ENCODE measurements around the gene KPNA1.
"Not testable (repeated sequence)": the region's sequence is repeated elsewhere in the genome, so short reads cannot be mapped to it uniquely, and the experiment has no call there.

Gene KPNA1

DNA sequence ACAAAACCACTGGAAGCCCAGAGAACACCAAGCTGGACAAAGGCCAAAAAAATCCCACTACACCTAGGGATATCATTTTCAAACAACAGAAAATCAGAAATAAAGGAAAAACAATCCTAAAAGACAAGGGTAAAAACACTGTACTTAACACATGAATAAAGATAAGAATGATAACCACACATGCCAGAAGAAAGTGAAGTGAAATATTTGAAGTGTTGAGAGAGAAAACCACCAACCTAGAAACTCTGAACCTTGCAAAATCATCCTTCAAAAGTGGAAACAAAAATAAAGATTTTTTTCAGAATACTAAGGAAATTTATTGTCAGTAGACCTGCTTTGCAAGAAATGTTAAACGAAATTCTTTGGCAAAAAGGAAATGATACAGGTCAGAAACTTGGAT is 45.1 kb downstream of the KPNA1 start:
- no peak for DNase-seq

DNA sequence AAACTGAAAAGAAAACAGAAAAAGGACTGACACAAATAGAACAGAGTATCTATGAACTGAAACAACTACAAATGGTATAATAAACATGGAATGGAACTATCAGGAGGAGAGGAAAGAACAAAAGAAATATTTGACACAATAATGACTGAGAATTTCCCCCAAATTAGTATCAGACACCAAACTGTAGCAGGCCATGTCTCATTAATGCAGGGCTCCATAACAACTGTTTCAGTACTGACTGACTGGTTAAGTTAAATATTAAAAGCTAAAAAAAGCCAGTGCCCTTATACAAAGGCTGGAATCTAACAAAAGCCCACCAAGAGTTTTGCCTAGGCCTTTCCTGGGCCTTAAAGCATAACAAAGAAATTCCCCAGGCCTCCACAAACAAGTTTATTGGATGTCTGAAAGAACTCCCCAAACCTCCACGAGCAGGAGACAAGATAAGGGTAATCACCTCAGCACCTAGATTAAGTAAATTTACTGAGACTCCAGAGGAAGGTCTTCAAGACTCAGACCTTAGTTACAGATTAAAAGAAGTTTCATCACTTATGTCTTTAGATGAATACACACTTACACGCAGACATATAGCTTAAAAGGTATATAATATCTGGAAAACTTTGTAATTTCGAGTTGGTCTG is 45.7 kb downstream of the KPNA1 start:
- DNase-seq, result no peak

GRCh38 chr3:122466701-122467240 is 48.0 kb downstream of the KPNA1 start:
- DNase-seq, result no peak

- no peak for DNase-seq
Observed at GRCh38 chr3:122464659-122465058, 50.1 kb downstream of the KPNA1 start.

- no peak for DNase-seq
Observed at GRCh38 chr3:122462406-122462805, 52.3 kb downstream of the KPNA1 start.

DNA sequence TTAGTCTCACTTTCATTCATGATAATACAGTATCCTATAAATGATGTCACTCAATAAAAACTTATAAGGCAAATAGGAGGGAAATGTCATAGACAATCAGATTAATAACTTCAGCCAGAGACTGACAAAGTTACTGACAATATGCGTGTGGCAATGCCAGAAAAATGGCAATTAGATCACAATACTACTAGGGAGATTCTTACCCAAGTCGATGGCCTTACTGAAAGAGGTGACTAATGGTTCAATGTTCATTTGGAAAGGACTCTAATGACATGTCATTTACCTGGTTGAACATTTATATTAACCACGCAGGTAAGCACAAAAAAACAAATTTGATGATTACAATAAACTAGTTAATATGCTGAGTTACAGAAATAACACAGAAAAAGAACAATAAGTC is 52.9 kb downstream of the KPNA1 start:
- no peak for DNase-seq

DNA sequence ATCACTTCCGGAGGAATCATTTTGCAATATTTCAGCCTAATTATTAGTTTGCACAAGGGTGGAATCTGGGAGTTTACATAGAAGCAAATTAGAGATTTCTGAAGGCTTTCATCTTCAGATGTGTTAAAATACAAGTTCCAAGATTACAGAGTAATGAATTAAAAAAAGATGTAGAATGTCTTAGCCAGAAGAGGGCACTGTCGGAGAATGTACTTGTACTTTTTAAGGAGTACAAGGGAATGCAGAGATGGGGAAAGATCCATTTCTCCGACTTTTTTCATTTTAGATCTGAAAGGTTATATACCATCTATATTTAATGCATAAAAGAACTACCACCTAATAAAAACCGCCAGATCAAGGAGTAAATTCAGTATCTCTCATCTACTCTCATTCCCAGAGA is 55.7 kb downstream of the KPNA1 start:
- DNase-seq, result no peak

DNA sequence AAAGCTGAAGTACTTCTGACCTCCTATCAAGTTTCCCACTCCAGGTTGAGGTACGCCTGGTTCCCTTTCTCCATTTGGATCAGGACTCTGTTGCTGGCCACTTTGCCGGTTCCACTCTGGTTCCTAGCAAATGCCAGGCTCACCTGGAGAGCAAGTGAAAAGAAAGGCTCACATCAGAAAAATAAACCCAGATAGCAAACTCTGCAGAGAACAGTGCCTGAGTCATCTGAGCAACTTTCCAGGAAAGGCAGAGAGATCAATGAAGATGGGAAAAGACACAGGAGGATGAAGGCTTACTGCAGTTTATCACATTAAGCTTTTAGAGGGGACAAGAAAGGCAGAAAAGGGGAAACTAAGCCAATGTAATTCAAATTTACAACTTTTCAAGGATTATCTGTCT is 57.0 kb downstream of the KPNA1 start:
- DNase-seq, result no peak

- DNase-seq, result no peak
Observed at GRCh38 chr3:122456074-122456473, 58.7 kb downstream of the KPNA1 start.

GRCh38 chr3:122451371-122451770 is 63.4 kb downstream of the KPNA1 start:
- DNase-seq, result no peak

DNA sequence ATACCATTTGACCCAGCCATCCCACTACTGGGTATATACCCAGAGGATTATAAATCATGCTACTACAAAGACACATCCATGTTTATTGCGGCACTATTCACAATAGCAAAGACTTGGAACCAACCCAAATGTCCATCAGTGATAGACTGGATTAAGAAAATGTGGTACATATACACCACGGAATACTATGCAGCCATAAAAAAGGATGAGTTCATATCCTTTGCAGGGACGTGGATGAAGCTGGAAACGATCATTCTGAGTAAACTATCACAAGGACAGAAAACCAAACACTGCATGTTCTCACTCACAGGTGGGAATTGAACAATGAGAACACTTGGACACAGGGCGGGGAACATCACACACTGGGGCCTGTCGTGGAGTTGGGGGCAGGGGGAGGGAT is 66.5 kb downstream of the KPNA1 start:
- not testable (repeated sequence) for DNase-seq

GRCh38 chr3:122444491-122444887 is 70.2 kb downstream of the KPNA1 start:
- DNase-seq, result not testable (repeated sequence)

DNA sequence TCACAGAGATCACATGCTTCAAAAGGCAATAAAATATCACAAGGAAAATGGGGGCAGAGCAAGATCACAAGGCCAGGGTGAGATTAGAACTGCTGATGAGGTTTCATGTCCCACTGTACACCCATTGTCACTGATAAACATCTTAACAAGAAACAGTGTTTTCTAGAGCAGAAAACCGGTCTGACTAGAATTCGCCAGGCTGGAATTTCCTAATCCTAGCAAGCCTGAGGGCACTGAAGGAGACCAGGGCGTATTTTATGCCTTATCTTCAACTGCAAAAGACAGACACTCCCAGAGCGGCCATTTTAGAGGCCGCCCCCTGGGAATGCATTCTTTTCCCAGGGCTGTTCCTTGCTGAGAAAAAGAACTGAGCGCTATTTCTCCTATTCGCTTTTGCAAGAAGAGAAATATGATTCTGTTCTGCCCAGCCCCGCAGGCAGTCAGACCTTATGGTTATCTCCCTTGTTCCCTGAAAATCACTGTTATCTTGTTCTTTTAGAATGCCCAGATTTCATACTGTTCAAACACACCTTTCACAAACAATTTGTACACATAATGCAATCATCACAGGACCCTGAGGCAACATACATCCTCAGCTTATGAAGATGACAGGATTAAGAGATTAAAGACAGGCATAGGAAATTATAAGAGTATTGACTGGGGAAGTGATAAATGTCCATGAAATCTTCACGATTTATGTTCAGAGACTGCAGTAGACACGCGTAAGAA is 70.8 kb downstream of the KPNA1 start:
- DNase-seq, result not testable (repeated sequence)

DNA sequence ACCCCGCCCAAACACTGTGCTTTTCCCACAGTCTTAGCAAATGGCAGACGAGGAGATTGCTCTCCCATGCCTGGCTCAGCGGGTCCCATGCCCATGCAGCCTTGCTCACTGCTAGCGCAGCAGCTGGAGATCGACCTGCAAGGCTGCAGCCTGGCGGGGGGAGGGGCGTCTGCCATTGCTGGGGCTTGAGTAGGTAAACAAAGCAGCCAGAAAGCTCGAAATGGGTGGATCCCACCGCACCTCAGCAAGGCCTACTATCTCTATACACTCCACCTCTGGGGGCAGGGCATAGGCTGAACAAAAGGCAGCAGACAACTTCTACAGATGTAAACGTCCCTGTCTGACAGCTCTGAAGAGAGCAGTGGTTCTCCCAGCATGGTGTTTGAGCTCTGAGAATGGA is 71.6 kb downstream of the KPNA1 start:
- no peak for DNase-seq

GRCh38 chr3:122435950-122436349 is 78.8 kb downstream of the KPNA1 start:
- no peak for DNase-seq

GRCh38 chr3:122430371-122430770 is 84.4 kb downstream of the KPNA1 start:
- no peak for DNase-seq

DNA sequence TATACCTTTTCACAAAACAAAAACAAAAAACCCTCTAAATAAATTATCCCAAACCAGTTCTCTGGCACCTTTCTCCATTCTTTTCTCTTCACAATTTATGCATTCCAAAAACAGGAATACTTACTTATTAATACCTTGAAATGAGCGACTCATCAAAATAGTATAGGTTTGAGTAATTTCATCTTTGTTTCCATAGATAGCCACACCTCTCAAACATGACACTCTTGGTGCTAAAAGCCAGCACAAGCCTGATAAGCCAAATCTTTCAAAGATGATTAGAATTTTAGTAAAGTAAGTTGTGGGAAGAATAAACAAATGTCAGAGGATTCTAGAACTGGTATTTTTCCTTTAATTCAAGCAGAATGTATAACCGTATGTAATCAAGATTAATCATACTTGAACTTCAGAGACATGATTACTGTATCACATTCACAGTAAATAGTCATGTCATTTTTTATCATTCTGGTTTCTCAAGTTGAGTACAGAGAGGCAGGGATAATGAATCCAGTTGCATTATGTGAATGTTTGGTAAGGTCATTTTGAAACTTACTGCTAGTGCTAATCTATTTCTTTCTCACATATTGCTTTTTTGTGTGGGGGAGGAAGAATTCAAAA is 86.8 kb downstream of the KPNA1 start:
- DNase-seq, result no peak

DNA sequence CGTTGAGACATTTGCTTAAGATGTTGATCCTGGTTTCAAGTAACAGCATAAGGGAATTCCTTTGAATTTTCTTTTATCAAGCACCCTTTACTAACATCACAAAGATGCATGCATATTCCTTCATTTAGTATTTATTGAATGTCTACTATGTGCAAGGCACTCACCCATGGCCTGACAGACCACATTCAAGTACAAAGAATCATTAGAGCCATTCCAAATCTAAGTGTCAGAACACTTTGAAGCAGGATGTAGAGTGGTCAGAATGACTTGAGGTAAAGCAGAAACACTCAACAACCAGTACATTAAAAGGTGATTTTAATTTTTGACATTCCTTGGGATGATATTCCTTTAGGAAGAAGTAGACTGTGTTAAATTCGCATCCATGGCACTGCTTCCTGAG is 92.9 kb downstream of the KPNA1 start:
- DNase-seq, result no peak

DNA sequence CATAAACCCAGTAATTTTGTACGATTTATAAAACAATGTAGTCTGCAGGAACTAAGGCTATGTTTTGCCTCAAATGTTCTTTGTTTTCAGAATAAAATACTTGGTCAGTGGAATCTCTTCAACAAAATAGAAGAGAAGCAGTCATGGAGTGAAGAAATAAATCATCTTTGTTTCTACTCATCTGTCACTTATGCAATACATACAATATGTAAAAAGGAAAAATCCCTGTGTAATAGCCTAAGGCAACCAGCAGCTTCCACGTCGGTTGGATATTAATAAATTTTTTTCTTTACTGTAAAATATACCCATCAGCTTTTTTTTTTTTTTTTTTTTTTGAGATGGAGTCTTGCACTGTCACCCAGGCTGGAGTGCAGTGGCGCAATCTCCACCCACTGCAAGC is 93.6 kb downstream of the KPNA1 start:
- DNase-seq, result no peak

GRCh38 chr3:122416966-122417365 is 97.8 kb downstream of the KPNA1 start:
- no peak for DNase-seq

GRCh38 chr3:122415762-122416654 is 98.7 kb downstream of the KPNA1 start, which contains the start of gene WDR5B:
WDR5B (minus strand) TSS chr3:122416062; CDS start chr3:122415528, 534 bp downstream.
- DNase-seq, result no peak

DNA sequence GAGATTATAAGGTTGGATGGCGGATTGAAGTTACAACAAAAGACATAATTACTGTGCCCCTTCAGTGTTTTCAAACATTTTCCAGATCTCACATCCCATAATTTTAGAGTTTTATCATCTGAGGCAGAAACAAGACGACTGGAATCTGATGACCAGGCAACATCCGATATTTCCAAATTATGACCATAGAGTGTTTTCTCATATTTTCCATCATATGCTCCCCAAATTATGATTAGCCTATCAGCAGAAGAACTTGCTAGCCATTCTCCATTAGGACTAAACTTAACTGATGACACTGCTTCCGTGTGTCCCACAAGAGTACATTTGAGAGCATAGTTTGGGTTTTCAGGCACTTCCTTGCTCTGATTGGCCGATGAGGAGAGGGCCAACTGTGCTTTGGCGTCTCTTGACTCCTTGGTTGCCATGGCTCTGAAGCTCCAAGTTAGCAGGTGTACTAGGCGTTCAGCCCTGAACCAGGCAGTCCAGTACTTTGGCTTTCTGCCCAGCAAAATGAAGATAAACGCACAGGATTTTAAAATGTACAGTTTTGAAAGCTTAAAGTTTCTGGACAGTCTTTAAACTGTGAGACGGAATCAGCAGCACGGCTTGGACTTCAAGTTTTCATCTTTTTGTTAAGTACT is 99.5 kb downstream of the KPNA1 start:
- DNase-seq, result no peak
